Naive thymus-derived CD4-positive, alpha-beta T cell (primary cell): ENCODE measurements around the gene PRKCA. TPM values are rescaled to one million over a fixed set of nuclear protein-coding genes. Genes with fewer than 3 reads are reported as not detected.
A peak's percentile ranks its signal among the peaks of the same experiment; 100 is the strongest.

Experiments used
- ATAC-seq: fragments of 150-1000 bp; cut with Tn5 transposase; 2 replicates; pipeline ENCODE4 v1.10.0; 2021; ENCODE audit warnings: mild to moderate bottlenecking, moderate library complexity
- CTCF ChIA-PET: fragments of 350-600 bp; sonication (Branson Sonifier 250); formaldehyde crosslinking; loops from one replicate; lab custom pipeline; 2021; ENCODE audit warnings: antibody characterized with exemption; lab: Charles Lee
- POLR2A ChIA-PET: fragments of 350-600 bp; sonication (Branson Sonifier 250); formaldehyde crosslinking; loops from one replicate; lab custom pipeline; 2021; ENCODE audit warnings: antibody characterized with exemption, inconsistent platforms; lab: Charles Lee
- DNase-seq, 9 donors: peaks; one replicate each; pipeline versions ENCODE4 v3.0.0 to v3.0.0-alpha.2; 2020 to 2022; ENCODE audit warnings: mixed read lengths in 1 of 9
- H3K27ac ChIP-seq: one replicate; pipeline ENCODE4 v1.7.0; 2013; ENCODE audit warnings: mild to moderate bottlenecking, low read depth, low read length, moderate library complexity
- H3K27me3 ChIP-seq, 2 donors: one replicate each; pipeline ENCODE4 v1.7.0; 2013; ENCODE audit warnings: low read length in 2 of 2, mild to moderate bottlenecking in 2 of 2, moderate library complexity in 2 of 2; ENCODE audit not compliant: control insufficient read depth in 2 of 2, insufficient read depth in 2 of 2
- H3K36me3 ChIP-seq, 3 experiments: 1 replicate in 2 of 3; 2 replicates in 1 of 3; pipeline ENCODE4 v1.7.0; 2013; ENCODE audit warnings: low read length in 3 of 3, mild to moderate bottlenecking in 3 of 3, moderate library complexity in 1 of 3; ENCODE audit not compliant: insufficient read depth in 3 of 3, control insufficient read depth in 2 of 3
- H3K4me1 ChIP-seq, 2 donors: one replicate each; pipeline ENCODE4 v1.7.0; 2013; ENCODE audit warnings: low read length in 2 of 2, mild to moderate bottlenecking in 2 of 2, moderate library complexity in 1 of 2; ENCODE audit not compliant: control insufficient read depth in 2 of 2, insufficient read depth in 2 of 2
- H3K4me3 ChIP-seq: 2 replicates; pipeline ENCODE4 v1.7.0; 2013; ENCODE audit warnings: mild to moderate bottlenecking, low read length
- H3K9me3 ChIP-seq, 3 experiments: 1 replicate in 2 of 3; 2 replicates in 1 of 3; pipeline ENCODE4 v1.7.0; 2013; ENCODE audit warnings: low read length in 3 of 3; ENCODE audit not compliant: control insufficient read depth in 2 of 3
- H3K27ac Mint-ChIP-seq, 9 donors: one replicate each; pipeline ENCODE4 v1.8.0; 2020 to 2022; ENCODE audit warnings: mixed read lengths in 9 of 9, mild to moderate bottlenecking in 8 of 9, moderate library complexity in 5 of 9, inconsistent platforms in 2 of 9
- H3K27me3 Mint-ChIP-seq, 5 donors: one replicate each; pipeline ENCODE4 v1.8.0; 2021 to 2022; ENCODE audit warnings: mixed read lengths in 5 of 5, mild to moderate bottlenecking in 1 of 5
- H3K36me3 Mint-ChIP-seq, 5 donors: one replicate each; pipeline ENCODE4 v1.8.0; 2020 to 2022; ENCODE audit warnings: mixed read lengths in 5 of 5, mild to moderate bottlenecking in 3 of 5, inconsistent platforms in 1 of 5
- H3K4me1 Mint-ChIP-seq, 7 donors: one replicate each; pipeline ENCODE4 v1.8.0; 2020 to 2022; ENCODE audit warnings: mixed read lengths in 7 of 7, mild to moderate bottlenecking in 3 of 7, inconsistent platforms in 1 of 7
- H3K4me3 Mint-ChIP-seq, 10 donors: one replicate each; pipeline ENCODE4 v1.8.0; 2020 to 2022; ENCODE audit warnings: mild to moderate bottlenecking in 10 of 10, mixed read lengths in 10 of 10, moderate library complexity in 6 of 10, inconsistent platforms in 2 of 10
- H3K9me3 Mint-ChIP-seq, 11 donors: one replicate each; pipeline ENCODE4 v1.8.0; 2020 to 2022; ENCODE audit warnings: mixed read lengths in 11 of 11, mild to moderate bottlenecking in 4 of 11, inconsistent platforms in 1 of 11, moderate library complexity in 1 of 11
- intact Hi-C, 2 donors: fragments of 100-400 bp; cut with micrococcal nuclease; formaldehyde crosslinking; loops; one replicate each; pipeline ENCODE4 v1.15.1; 2023
- polyA plus RNA-seq, 2 donors: library from polyadenylated mRNA; unstranded; fragments of 300-500 nt; fragmentation: Illumina TruSeq; gene quantifications; one replicate each; pipeline ENCODE4 v1.2.3, GENCODE V29; 2021
- total RNA-seq, 6 experiments: library from RNA in 5 of 6; stranded (reverse) in 5 of 6; gene quantifications; 1 replicate in 5 of 6; 2 replicates in 1 of 6; pipeline ENCODE4 v1.2.3 and lab custom pipeline; 2021 to 2026

PRKCA gene
- total and polyA plus RNA-seq, 7 experiments from 2014 or later = 4.1 to 186 (median 122) TPM

GRCh38 chr17:66330646-66331037 lies 28.2 kb downstream of the PRKCA start:
- H3K4me3 ChIP-seq = no peak overlapping the region

GRCh38 chr17:66331038-66331816 lies 28.8 kb downstream of the PRKCA start:
- Mint-ChIP-seq H3K27ac (peak overlapping the region; percentile 88 to 99 (median 95)), H3K4me1 (peaks cover 43 to 92% (median 81%) of the 10 kb centered on the region in 7 donors), H3K27me3 (no peaks in the 10 kb centered on the region), H3K4me3 (peak overlapping the region; percentile 68 to 92 (median 83)), H3K9me3 (peaks cover 0 to 4% (median 0%) of the 10 kb centered on the region in 11 donors), H3K36me3 (peaks cover 0 to 37% (median 13%) of the 10 kb centered on the region in 5 donors)
- no peaks in the 10 kb centered on the region for H3K9me3 ChIP-seq
- H3K27me3 ChIP-seq = no peaks in the 10 kb centered on the region
- peak in 8 of 9 donors; percentile 32 to 88 (median 76) for DNase-seq
- peak; percentile 91 for ATAC-seq
- CTCF ChIA-PET = interaction anchor here (0.9 to 1.6 kb wide), 3 partner anchors 15 to 60 kb away, joined by 4 read pairs; no protein-coding TSS in a partner anchor
- POLR2A ChIA-PET = interaction anchor here (0.6 to 8.3 kb wide), 18 partner anchors 8 to 1954 kb away, joined by 3 to 89 read pairs (median 5); partner anchors contain the start of gene PRKCA
- H3K36me3 ChIP-seq = no peaks in the 10 kb centered on the region
- H3K4me3 ChIP-seq = peak overlapping the region; percentile 6
- intact Hi-C loops = loop anchor here (1.0 to 5.0 kb wide), 11 partner anchors 8 to 95 kb away; no protein-coding TSS in a partner anchor
- H3K4me1 ChIP-seq = peaks cover 0 to 91% of the 10 kb centered on the region in 2 donors
- peak overlapping the region; percentile 69 for H3K27ac ChIP-seq

More at GRCh38 chr17:66330646-66331037, 28.2 kb downstream of the PRKCA start:
- no peaks in the 10 kb centered on the region for H3K27me3 ChIP-seq
- H3K4me1 Mint-ChIP-seq = peaks cover 42 to 92% (median 81%) of the 10 kb centered on the region in 7 donors
- peak overlapping the region; percentile 69 for H3K27ac ChIP-seq
- H3K27ac Mint-ChIP-seq = peak overlapping the region; percentile 88 to 99 (median 95)
- ChIA-PET CTCF (interaction anchor here (1.6 to 2.4 kb wide), 2 partner anchors 9 to 61 kb away, joined by 4 to 6 read pairs; no protein-coding TSS in a partner anchor), POLR2A (interaction anchor here (0.7 to 8.3 kb wide), 15 partner anchors 9 to 142 kb away, joined by 3 to 89 read pairs (median 8); partner anchors contain the start of gene PRKCA)
- no peaks in the 10 kb centered on the region for H3K27me3 Mint-ChIP-seq
- peaks cover 0 to 32% (median 8%) of the 10 kb centered on the region in 5 donors for H3K36me3 Mint-ChIP-seq
- intact Hi-C loops = loop anchor here (1.0 to 5.0 kb wide), 11 partner anchors 7 to 96 kb away; no protein-coding TSS in a partner anchor
- H3K36me3 ChIP-seq = no peaks in the 10 kb centered on the region
- H3K4me3 Mint-ChIP-seq = peak overlapping the region; percentile 68 to 92 (median 83)
- DNase-seq = no peak
- no peaks in the 10 kb centered on the region for H3K9me3 ChIP-seq
- peaks cover 0 to 4% (median 0%) of the 10 kb centered on the region in 11 donors for H3K9me3 Mint-ChIP-seq
- no peak for ATAC-seq
- peaks cover 0 to 91% of the 10 kb centered on the region in 2 donors for H3K4me1 ChIP-seq

GRCh38 chr17:66335797-66336196 lies 33.4 kb downstream of the PRKCA start:
- intact Hi-C loops = no loop called here

GRCh38 chr17:66337268-66337667 lies 34.9 kb downstream of the PRKCA start:
- DNase-seq (no peak), ATAC-seq (no peak)
- H3K9me3 ChIP-seq = no peaks in the 10 kb centered on the region
- no peaks in the 10 kb centered on the region for H3K36me3 ChIP-seq
- no peak overlapping the region for H3K4me3 ChIP-seq
- peaks cover 0 to 36% (median 7%) of the 10 kb centered on the region in 5 donors for H3K36me3 Mint-ChIP-seq
- H3K27me3 ChIP-seq = no peaks in the 10 kb centered on the region
- peak overlapping the region in 5 of 10 donors; percentile 14 to 37 (median 34) for H3K4me3 Mint-ChIP-seq
- H3K9me3 Mint-ChIP-seq = peaks cover 0 to 4% (median 0%) of the 10 kb centered on the region in 11 donors
- H3K27me3 Mint-ChIP-seq = no peaks in the 10 kb centered on the region
- H3K4me1 Mint-ChIP-seq = peaks cover 35 to 95% (median 87%) of the 10 kb centered on the region in 7 donors
- intact Hi-C loops = no loop called here
- no peak overlapping the region for H3K27ac ChIP-seq
- ChIA-PET CTCF (interaction anchor here (0.6 to 0.7 kb wide), 3 partner anchors 37 to 121 kb away, joined by 3 to 7 read pairs (median 4); no protein-coding TSS in a partner anchor), POLR2A (no interaction called here)
- H3K27ac Mint-ChIP-seq = peak overlapping the region in 8 of 9 donors; percentile 34 to 90 (median 71)
- peaks cover 6 to 91% of the 10 kb centered on the region in 2 donors for H3K4me1 ChIP-seq

More at GRCh38 chr17:66335797-66336196, 33.4 kb downstream of the PRKCA start:
- H3K36me3 Mint-ChIP-seq = peaks cover 0 to 34% (median 7%) of the 10 kb centered on the region in 5 donors
- Histone ChIP-seq H3K9me3 (no peaks in the 10 kb centered on the region), H3K4me3 (no peak overlapping the region), H3K36me3 (no peaks in the 10 kb centered on the region), H3K27me3 (no peaks in the 10 kb centered on the region), H3K27ac (no peak overlapping the region), H3K4me1 (peaks cover 6 to 89% of the 10 kb centered on the region in 2 donors)
- ATAC-seq (no peak), DNase-seq (no peak)
- no peaks in the 10 kb centered on the region for H3K27me3 Mint-ChIP-seq
- peak overlapping the region in 5 of 10 donors; percentile 3 to 51 (median 34) for H3K4me3 Mint-ChIP-seq
- peaks cover 43 to 94% (median 84%) of the 10 kb centered on the region in 7 donors for H3K4me1 Mint-ChIP-seq
- ChIA-PET CTCF (no interaction called here), POLR2A (interaction anchor here (0.6 kb wide), 1 partner anchor 32 kb away, joined by 3 read pairs; no protein-coding TSS in a partner anchor)
- peaks cover 0 to 4% (median 0%) of the 10 kb centered on the region in 11 donors for H3K9me3 Mint-ChIP-seq
- H3K27ac Mint-ChIP-seq = peak overlapping the region in 8 of 9 donors; percentile 27 to 92 (median 78)

GRCh38 chr17:66337866-66338485 lies 35.6 kb downstream of the PRKCA start:
- Mint-ChIP-seq H3K27me3 (no peaks in the 10 kb centered on the region), H3K9me3 (peaks cover 0 to 4% (median 0%) of the 10 kb centered on the region in 11 donors), H3K36me3 (peaks cover 0 to 36% (median 8%) of the 10 kb centered on the region in 5 donors), H3K4me3 (peak overlapping the region in 4 of 10 donors; percentile 23 to 78 (median 72)), H3K27ac (peak overlapping the region in 8 of 9 donors; percentile 43 to 90 (median 82)), H3K4me1 (peaks cover 36 to 98% (median 90%) of the 10 kb centered on the region in 7 donors)
- Histone ChIP-seq H3K9me3 (no peaks in the 10 kb centered on the region), H3K27ac (no peak overlapping the region), H3K27me3 (no peaks in the 10 kb centered on the region), H3K36me3 (no peaks in the 10 kb centered on the region), H3K4me3 (no peak overlapping the region), H3K4me1 (peaks cover 6 to 89% of the 10 kb centered on the region in 2 donors)
- ATAC-seq (no peak), DNase-seq (no peak)
- ChIA-PET POLR2A (interaction anchor here (0.9 to 1.4 kb wide), 2 partner anchors 14 to 27 kb away, joined by 3 to 4 read pairs; no protein-coding TSS in a partner anchor), CTCF (interaction anchor here (0.7 to 1.5 kb wide), 3 partner anchors 15 to 55 kb away, joined by 3 read pairs; no protein-coding TSS in a partner anchor)
- intact Hi-C loops = no loop called here
